Measurements from ENCODE around the gene NELL2. TPM values are rescaled to one million over a fixed set of nuclear protein-coding genes. Genes with fewer than 3 reads are reported as not detected.
"Not testable (repeated sequence)": the region's sequence is repeated elsewhere in the genome, so short reads cannot be mapped to it uniquely, and the experiment has no call there.

Gene NELL2
- total RNA-seq, 1 donor from 2014 or later, result 2.1 TPM

- DNase-seq (ENCODE audit: low spot score in 2 of 2, unreplicated experiment in 2 of 2), result no peak
- Mint-ChIP-seq H3K27me3 (ENCODE audit: low read depth) (peaks cover 4% of the 10 kb centered on the region), H3K36me3 (no peaks in the 10 kb centered on the region), H3K4me3 (no peak overlapping the region), H3K9me3 (no peaks in the 10 kb centered on the region), H3K27ac (no peak overlapping the region), H3K4me1 (no peaks in the 10 kb centered on the region)
- TF ChIP-seq CTCF (IDR thresholded peaks at IDR 0.05; ENCODE audit: unreplicated experiment), result no peak
Observed at GRCh38 chr12:44763021-44763420, 113.1 kb downstream of the NELL2 start.

- H3K27ac Mint-ChIP-seq, result no peak overlapping the region
- no peaks in the 10 kb centered on the region for H3K36me3 Mint-ChIP-seq
- no peak overlapping the region for H3K4me3 Mint-ChIP-seq
- DNase-seq (ENCODE audit: low spot score in 2 of 2, unreplicated experiment in 2 of 2), result no peak
- peaks cover 7% of the 10 kb centered on the region for H3K27me3 Mint-ChIP-seq (ENCODE audit: low read depth)
- H3K9me3 Mint-ChIP-seq, result no peaks in the 10 kb centered on the region
- no peak for TF ChIP-seq CTCF (IDR thresholded peaks at IDR 0.05; ENCODE audit: unreplicated experiment)
- no peaks in the 10 kb centered on the region for H3K4me1 Mint-ChIP-seq
Observed at GRCh38 chr12:44759289-44759688, 116.8 kb downstream of the NELL2 start.

GRCh38 chr12:44750468-44750867 lies 125.6 kb downstream of the NELL2 start:
- no peak for TF ChIP-seq CTCF (IDR thresholded peaks at IDR 0.05; ENCODE audit: unreplicated experiment)
- H3K4me1 Mint-ChIP-seq, result peaks cover 31% of the 10 kb centered on the region
- no peak overlapping the region for H3K27ac Mint-ChIP-seq
- H3K36me3 Mint-ChIP-seq, result no peaks in the 10 kb centered on the region
- peaks cover 3% of the 10 kb centered on the region for H3K27me3 Mint-ChIP-seq (ENCODE audit: low read depth)
- H3K4me3 Mint-ChIP-seq, result no peak overlapping the region
- no peak for DNase-seq (ENCODE audit: low spot score in 2 of 2, unreplicated experiment in 2 of 2)
- H3K9me3 Mint-ChIP-seq, result no peaks in the 10 kb centered on the region

- Mint-ChIP-seq H3K4me3 (no peak overlapping the region), H3K36me3 (no peaks in the 10 kb centered on the region), H3K27me3 (ENCODE audit: low read depth) (peaks cover 3% of the 10 kb centered on the region), H3K9me3 (peaks cover 1% of the 10 kb centered on the region), H3K27ac (no peak overlapping the region), H3K4me1 (peaks cover 31% of the 10 kb centered on the region)
- DNase-seq (ENCODE audit: low spot score in 2 of 2, unreplicated experiment in 2 of 2), result no peak
- no peak for TF ChIP-seq CTCF (IDR thresholded peaks at IDR 0.05; ENCODE audit: unreplicated experiment)
Observed at GRCh38 chr12:44749566-44749965, 126.5 kb downstream of the NELL2 start.

- no peak overlapping the region for H3K27ac Mint-ChIP-seq
- H3K4me1 Mint-ChIP-seq, result peaks cover 31% of the 10 kb centered on the region
- peaks cover 3% of the 10 kb centered on the region for H3K9me3 Mint-ChIP-seq
- no peak for TF ChIP-seq CTCF (IDR thresholded peaks at IDR 0.05; ENCODE audit: unreplicated experiment)
- no peak overlapping the region for H3K4me3 Mint-ChIP-seq
- no peak for DNase-seq (ENCODE audit: low spot score in 2 of 2, unreplicated experiment in 2 of 2)
- peaks cover 1% of the 10 kb centered on the region for H3K27me3 Mint-ChIP-seq (ENCODE audit: low read depth)
- H3K36me3 Mint-ChIP-seq, result no peaks in the 10 kb centered on the region
Observed at GRCh38 chr12:44748950-44749468, 127.1 kb downstream of the NELL2 start.

GRCh38 chr12:44741292-44741980 lies 134.7 kb downstream of the NELL2 start:
- H3K36me3 Mint-ChIP-seq; H3K4me3 Mint-ChIP-seq; H3K4me1 Mint-ChIP-seq; H3K27me3 Mint-ChIP-seq (ENCODE audit: low read depth); DNase-seq (ENCODE audit: low spot score in 2 of 2, unreplicated experiment in 2 of 2); H3K27ac Mint-ChIP-seq: not testable (repeated sequence)
- H3K9me3 Mint-ChIP-seq, result peaks cover 19% of the 10 kb centered on the region

Data from mesothelial cell of epicardium (in vitro differentiated cells).